IPS-15b (cell line): Measurements from ENCODE around the gene FAM110D.

Experiments
- H3K27me3 ChIP-seq: one replicate; pipeline ENCODE4 v1.6.1; 2013; ENCODE audit warnings: low read length; ENCODE audit not compliant: control insufficient read depth, insufficient read depth
- H3K36me3 ChIP-seq: one replicate; pipeline ENCODE4 v1.6.1; 2013; ENCODE audit warnings: low read length; ENCODE audit not compliant: control insufficient read depth, insufficient read depth
- H3K4me1 ChIP-seq: one replicate; pipeline ENCODE4 v1.6.1; 2013; ENCODE audit warnings: mild to moderate bottlenecking, low read length; ENCODE audit not compliant: control insufficient read depth, insufficient read depth
- H3K4me3 ChIP-seq: one replicate; pipeline ENCODE4 v1.5.1; 2013; ENCODE audit warnings: low read depth, low read length
- H3K9ac ChIP-seq: one replicate; pipeline ENCODE4 v1.6.1; 2013; ENCODE audit warnings: low read depth, mild to moderate bottlenecking, low read length
- H3K9me3 ChIP-seq: one replicate; pipeline ENCODE4 v1.6.1; 2013; ENCODE audit warnings: mild to moderate bottlenecking, low read length; ENCODE audit not compliant: control insufficient read depth, insufficient read depth

Gene FAM110D

DNA sequence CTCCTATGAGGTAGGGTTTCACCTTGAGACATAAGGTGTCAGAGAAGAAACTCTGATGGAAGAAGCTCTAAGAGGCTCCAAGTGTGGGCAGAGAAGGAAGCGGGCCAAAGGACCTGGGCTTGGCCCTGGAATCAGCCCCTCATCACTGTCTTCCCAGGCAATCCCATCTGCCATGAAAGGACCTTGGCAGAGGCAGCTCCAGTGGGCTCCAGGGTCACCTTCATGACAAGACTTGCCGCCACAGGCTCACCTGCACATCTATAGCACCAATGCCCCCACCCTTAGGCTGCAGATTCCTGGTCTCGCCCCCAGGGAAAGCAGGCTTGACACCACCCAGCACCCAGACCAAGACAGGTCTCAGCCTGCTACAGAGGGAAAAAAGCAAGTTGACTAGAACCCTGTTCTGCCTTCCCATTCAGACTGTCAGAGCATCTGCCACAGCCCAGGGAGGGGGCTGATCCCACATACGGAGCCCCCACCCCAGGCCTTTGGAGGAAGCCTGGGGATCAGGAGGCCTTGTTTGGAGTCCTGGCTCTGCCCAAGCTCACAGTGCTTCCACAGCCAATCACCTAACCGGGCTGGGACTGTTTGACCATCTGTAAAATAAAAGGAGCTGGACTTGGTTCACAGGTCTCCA lies 490 bp upstream of the FAM110D start:
- no peak overlapping the region for H3K9ac ChIP-seq
- no peaks in the 10 kb centered on the region for H3K36me3 ChIP-seq
- peaks cover 85% of the 10 kb centered on the region for H3K27me3 ChIP-seq
- peaks cover 39% of the 10 kb centered on the region for H3K4me1 ChIP-seq
- H3K4me3 ChIP-seq = no peak overlapping the region
- no peaks in the 10 kb centered on the region for H3K9me3 ChIP-seq

DNA sequence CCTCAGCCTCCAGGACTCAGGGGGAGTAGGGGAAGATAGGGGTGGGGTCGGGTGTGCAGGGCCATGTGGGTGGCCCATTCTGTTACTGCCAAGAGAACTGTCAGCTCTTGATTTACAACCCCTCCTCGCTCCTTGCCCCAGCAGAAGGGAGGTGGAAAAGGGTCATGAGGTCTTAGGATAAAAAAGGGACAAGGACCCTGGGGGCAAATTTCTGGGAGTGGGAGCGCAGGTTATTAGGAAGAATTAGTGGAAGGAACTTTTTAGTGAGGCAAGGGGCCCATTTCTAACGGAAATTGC lies 812 bp downstream of the FAM110D start:
- Histone ChIP-seq H3K4me1 (peaks cover 40% of the 10 kb centered on the region), H3K9ac (no peak overlapping the region), H3K9me3 (no peaks in the 10 kb centered on the region), H3K4me3 (no peak overlapping the region), H3K36me3 (no peaks in the 10 kb centered on the region), H3K27me3 (peaks cover 80% of the 10 kb centered on the region)

DNA sequence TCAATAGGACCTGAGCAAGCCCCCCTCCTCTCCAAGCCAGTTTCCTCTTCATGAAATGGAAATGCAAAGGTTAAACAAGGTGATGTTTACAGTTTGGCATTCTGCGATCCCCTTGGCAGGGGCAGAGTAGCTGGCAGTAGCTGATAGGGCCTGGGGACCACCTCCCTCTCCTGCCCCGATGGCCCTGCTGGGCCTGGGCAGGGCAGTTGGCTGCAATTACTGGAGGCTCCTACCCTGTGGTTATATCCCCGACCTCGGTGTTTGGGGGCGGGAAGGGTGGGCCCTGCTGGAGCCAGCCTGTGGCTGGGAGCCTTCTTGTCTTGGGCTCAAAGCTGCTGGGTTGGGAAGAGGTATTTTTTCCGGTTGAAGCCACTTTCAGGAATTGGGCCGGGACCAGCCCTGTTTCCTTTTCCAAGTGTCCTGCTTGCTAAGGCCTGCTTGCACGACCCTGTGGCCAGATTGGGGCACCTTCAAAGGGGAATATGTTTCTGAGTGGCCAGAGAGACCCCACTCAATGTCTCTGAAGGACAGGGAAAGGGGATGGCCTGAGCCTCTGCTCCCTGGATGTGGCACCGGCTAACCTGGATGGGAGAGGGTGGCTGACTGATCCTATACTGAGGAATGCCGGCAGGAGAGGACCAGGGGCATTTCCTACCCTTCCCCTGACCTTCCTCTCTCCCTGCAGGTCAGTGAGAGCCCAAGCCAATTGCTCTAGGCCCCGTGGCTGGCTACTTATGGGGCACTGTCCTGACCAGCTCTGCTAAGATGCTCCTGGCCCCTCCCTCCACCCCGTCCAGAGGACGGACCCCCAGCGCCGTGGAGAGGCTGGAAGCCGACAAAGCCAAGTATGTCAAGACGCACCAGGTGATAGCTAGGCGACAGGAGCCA lies 1.9 kb downstream of the FAM110D start:
- Histone ChIP-seq H3K4me1 (peaks cover 40% of the 10 kb centered on the region), H3K27me3 (peaks cover 76% of the 10 kb centered on the region), H3K36me3 (no peaks in the 10 kb centered on the region), H3K9me3 (no peaks in the 10 kb centered on the region), H3K9ac (no peak overlapping the region), H3K4me3 (peak overlapping the region; percentile 52)

DNA sequence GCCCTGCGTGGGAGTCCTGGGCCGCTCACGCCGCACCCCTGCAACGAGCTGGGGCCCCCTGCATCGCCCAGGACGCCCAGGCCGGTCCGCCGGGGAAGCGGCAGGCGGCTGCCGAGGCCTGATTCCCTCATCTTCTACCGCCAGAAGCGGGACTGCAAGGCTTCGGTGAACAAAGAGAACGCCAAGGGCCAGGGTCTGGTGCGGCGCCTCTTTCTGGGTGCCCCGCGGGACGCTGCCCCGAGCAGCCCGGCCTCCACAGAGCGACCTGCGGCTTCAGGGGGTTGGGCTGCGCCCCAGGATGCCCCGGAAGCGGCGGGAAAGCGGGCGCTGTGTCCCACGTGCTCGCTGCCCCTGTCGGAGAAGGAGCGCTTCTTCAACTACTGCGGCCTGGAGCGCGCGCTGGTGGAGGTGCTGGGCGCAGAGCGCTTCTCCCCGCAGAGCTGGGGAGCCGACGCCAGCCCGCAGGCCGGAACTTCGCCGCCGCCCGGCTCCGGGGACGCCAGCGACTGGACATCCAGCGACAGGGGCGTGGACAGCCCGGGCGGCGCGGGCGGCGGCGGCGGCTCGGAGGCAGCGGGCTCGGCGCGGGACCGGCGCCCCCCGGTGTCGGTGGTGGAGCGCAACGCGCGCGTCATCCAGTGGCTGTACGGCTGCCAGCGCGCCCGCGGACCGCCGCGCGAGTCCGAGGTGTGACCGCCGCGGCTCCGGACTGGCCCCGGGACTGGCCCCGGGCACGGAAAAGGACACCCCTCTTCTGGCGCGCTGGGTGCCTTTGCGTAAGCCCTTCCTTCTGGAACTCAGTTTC lies 2.7 kb downstream of the FAM110D start:
- Histone ChIP-seq H3K4me1 (peaks cover 34% of the 10 kb centered on the region), H3K9ac (peak overlapping the region; percentile 12), H3K4me3 (peak overlapping the region; percentile 52), H3K9me3 (no peaks in the 10 kb centered on the region), H3K27me3 (peaks cover 70% of the 10 kb centered on the region), H3K36me3 (no peaks in the 10 kb centered on the region)

DNA sequence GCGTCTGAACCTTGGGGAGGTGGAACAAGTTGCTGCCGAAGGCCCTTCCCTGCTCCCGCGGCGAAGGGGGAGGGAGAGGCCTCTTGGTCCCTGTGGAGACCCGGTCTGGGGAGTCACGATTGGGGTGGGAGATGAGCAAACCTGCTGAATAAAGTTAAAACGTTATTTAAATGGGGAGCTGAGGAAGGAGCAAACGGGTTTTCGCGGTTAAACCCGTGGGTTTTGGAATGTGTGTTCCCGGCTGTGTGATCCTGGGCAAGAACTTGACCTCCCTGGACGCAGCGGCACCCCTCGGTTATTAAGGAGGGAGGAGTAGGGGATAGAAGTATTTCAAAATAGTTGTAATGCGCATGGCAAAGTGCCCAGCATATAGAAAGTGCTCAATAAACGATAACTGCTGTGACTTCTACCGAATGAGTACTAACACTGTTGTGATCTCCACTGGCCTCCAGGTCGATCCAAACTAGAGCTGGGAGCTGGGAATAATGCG lies 3.4 kb downstream of the FAM110D start:
- Histone ChIP-seq H3K4me3 (peak overlapping the region; percentile 45), H3K27me3 (peaks cover 74% of the 10 kb centered on the region), H3K9me3 (no peaks in the 10 kb centered on the region), H3K9ac (no peak overlapping the region), H3K36me3 (no peaks in the 10 kb centered on the region), H3K4me1 (peaks cover 34% of the 10 kb centered on the region)

GRCh38 chr1:26163684-26164035 lies 4.8 kb downstream of the FAM110D start:
- H3K4me3 ChIP-seq = peak overlapping the region; percentile 61
- H3K9ac ChIP-seq = no peak overlapping the region
- H3K4me1 ChIP-seq = peaks cover 25% of the 10 kb centered on the region
- H3K27me3 ChIP-seq = peaks cover 68% of the 10 kb centered on the region
- no peaks in the 10 kb centered on the region for H3K9me3 ChIP-seq
- H3K36me3 ChIP-seq = no peaks in the 10 kb centered on the region

- Histone ChIP-seq H3K27me3 (peaks cover 68% of the 10 kb centered on the region), H3K36me3 (no peaks in the 10 kb centered on the region), H3K9me3 (no peaks in the 10 kb centered on the region), H3K4me1 (peaks cover 27% of the 10 kb centered on the region), H3K4me3 (peak overlapping the region; percentile 61), H3K9ac (peak overlapping the region; percentile 79)
Measured at GRCh38 chr1:26164036-26164860, 5.4 kb downstream of the FAM110D start.

GRCh38 chr1:26164861-26165842 lies 6.3 kb downstream of the FAM110D start:
- H3K4me3 ChIP-seq = peak overlapping the region; percentile 61
- peak overlapping the region; percentile 79 for H3K9ac ChIP-seq
- H3K4me1 ChIP-seq = peaks cover 27% of the 10 kb centered on the region
- no peaks in the 10 kb centered on the region for H3K36me3 ChIP-seq
- H3K27me3 ChIP-seq = peaks cover 62% of the 10 kb centered on the region
- no peaks in the 10 kb centered on the region for H3K9me3 ChIP-seq

GRCh38 chr1:26166719-26167281 lies 7.9 kb downstream of the FAM110D start:
- no peak overlapping the region for H3K9ac ChIP-seq
- no peaks in the 10 kb centered on the region for H3K36me3 ChIP-seq
- H3K27me3 ChIP-seq = peaks cover 48% of the 10 kb centered on the region
- peaks cover 22% of the 10 kb centered on the region for H3K4me1 ChIP-seq
- no peak overlapping the region for H3K4me3 ChIP-seq
- H3K9me3 ChIP-seq = no peaks in the 10 kb centered on the region
